HL-60 (cell line): ENCODE results near the gene NAA10.

Experiments used
- DNase-seq, 2 experiments: peaks; one replicate each; pipeline ENCODE4 v3.0.0-alpha.2; 2010 to 2020; ENCODE audit warnings: low read depth in 1 of 2, low spot score in 1 of 2
- H3K27ac ChIP-seq: fragments of 250-450 bp; sonication (Bioruptor Pico); replicated peaks from 2 replicates; pipeline ENCODE4 v1.5.1; 2020; ENCODE audit warnings: mild to moderate bottlenecking, moderate library complexity
- H3K27me3 ChIP-seq: fragments of 250-450 bp; sonication (Bioruptor Pico); 2 replicates; pipeline ENCODE4 v1.5.1; 2021; ENCODE audit warnings: mild to moderate bottlenecking, moderate library complexity; ENCODE audit not compliant: insufficient read depth, poor library complexity, severe bottlenecking
- H3K4me3 ChIP-seq: replicated peaks from 2 replicates; pipeline ENCODE4 v1.5.1; 2011; ENCODE audit warnings: mild to moderate bottlenecking, control low read depth, low read length; ENCODE audit not compliant: insufficient read depth
- CTCF ChIP-seq: IDR thresholded peaks from one replicate; pipeline ENCODE4 v1.5.1; 2011; ENCODE audit warnings: low read length, control low read depth, inconsistent platforms; ENCODE audit not compliant: insufficient read depth
- GABPA ChIP-seq: IDR thresholded peaks from 2 replicates; pipeline ENCODE4 v1.6.1; 2012; ENCODE audit warnings: low read depth
- POLR2AphosphoS5 ChIP-seq: IDR thresholded peaks from 2 replicates; pipeline ENCODE4 v1.6.1; 2012; ENCODE audit warnings: low read depth
- REST ChIP-seq: IDR thresholded peaks from 2 replicates; pipeline ENCODE4 v1.6.1; 2012; ENCODE audit warnings: low read depth; ENCODE audit not compliant: insufficient replicate concordance
- SPI1 ChIP-seq: IDR thresholded peaks from 2 replicates; pipeline ENCODE4 v1.6.1; 2012; ENCODE audit warnings: low read depth, mild to moderate bottlenecking, borderline replicate concordance

NAA10 gene

GRCh38 chrX:153970357-153971123 is 35.7 kb upstream of the NAA10 start:
- no peaks in the 10 kb centered on the region for H3K27me3 ChIP-seq
- DNase-seq = peak; percentile 76 to 80
- peak overlapping the region; percentile 99 for H3K27ac ChIP-seq
- TF ChIP-seq CTCF (no peak), GABPA (no peak), POLR2AphosphoS5 (no peak), REST (no peak), SPI1 (no peak)
- H3K4me3 ChIP-seq = peak overlapping the region; percentile 71

- Histone ChIP-seq H3K4me3 (peak overlapping the region; percentile 71), H3K27me3 (no peaks in the 10 kb centered on the region), H3K27ac (peak overlapping the region; percentile 99)
- DNase-seq = no peak
- no peak for TF ChIP-seq REST
- no peak for TF ChIP-seq POLR2AphosphoS5
- TF ChIP-seq GABPA = no peak
- no peak for TF ChIP-seq SPI1
- TF ChIP-seq CTCF = no peak
Measured at GRCh38 chrX:153969904-153970356, 35.1 kb upstream of the NAA10 start.

DNA sequence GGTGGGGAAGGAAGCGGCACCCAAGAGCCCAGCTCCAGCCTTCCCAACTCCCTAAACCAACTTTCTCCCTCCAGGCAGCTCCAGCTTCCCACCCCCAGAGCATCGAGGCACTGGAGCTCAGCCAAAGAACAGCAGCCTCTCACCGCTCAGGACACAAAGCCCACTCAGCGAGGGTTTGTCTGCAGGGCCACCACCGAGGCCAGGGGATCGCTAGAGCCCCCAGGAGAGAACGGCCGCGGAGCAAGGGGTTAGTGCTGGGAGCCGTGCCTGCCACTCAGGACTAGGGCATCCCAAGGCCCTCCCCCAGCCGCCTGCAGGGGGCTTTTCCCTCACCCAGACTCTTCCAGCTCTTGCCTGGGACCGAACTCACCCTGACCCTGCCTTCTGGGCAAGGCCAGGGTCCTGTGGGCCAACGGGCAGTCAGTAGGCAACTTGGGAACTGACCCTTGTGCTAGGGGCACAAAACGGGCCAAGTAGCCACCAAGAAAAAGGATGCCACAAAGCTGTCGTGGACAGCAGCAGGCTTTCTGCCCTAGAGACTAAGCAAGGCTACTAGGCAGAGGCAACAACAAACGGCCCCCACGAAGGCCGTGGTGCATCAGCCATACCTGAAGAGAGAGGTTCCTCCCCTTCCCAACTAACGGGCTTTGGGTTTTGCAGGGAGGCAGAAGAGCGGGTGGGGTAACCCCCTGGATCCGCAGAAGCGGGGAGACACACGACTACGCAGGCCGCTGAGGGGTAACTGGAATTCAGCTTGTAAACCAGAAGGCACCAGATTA is 34.5 kb upstream of the NAA10 start:
- peak overlapping the region; percentile 99 for H3K27ac ChIP-seq
- H3K27me3 ChIP-seq = no peaks in the 10 kb centered on the region
- no peak for TF ChIP-seq POLR2AphosphoS5
- no peak for TF ChIP-seq GABPA
- TF ChIP-seq REST = no peak
- no peak for TF ChIP-seq CTCF
- TF ChIP-seq SPI1 = no peak
- DNase-seq = no peak
- peak overlapping the region; percentile 71 for H3K4me3 ChIP-seq
